ENCODE results near the gene GMIP.
"Not testable (repeated sequence)": the region's sequence is repeated elsewhere in the genome, so short reads cannot be mapped to it uniquely, and the experiment has no call there.

GMIP gene

GRCh38 chr19:19618219-19619051, 25.0 kb downstream of the GMIP start, which contains the start of gene PBX4:
TSS of gene PBX4 (minus strand) at chr19:19618687. CDS start at chr19:19618629, 58 bp downstream.
- no peak for TF ChIP-seq CTCF (conservative IDR thresholded peaks at IDR 0.05; ENCODE audit: low read depth, low read length)
- peak within 1 kb of the TSS; percentile 51 for H3K4me3 ChIP-seq (ENCODE audit: low read length)
- peak; percentile 49 for DNase-seq (ENCODE audit: low read depth)

GRCh38 chr19:19615086-19615485, 28.4 kb downstream of the GMIP start:
- TF ChIP-seq CTCF (conservative IDR thresholded peaks at IDR 0.05; ENCODE audit: low read depth, low read length) = no peak
- DNase-seq (ENCODE audit: low read depth) = no peak
- no peak overlapping the region for H3K4me3 ChIP-seq (ENCODE audit: low read length)

GRCh38 chr19:19613506-19613905, 30.0 kb downstream of the GMIP start:
- H3K4me3 ChIP-seq (ENCODE audit: low read length) = no peak overlapping the region
- no peak for TF ChIP-seq CTCF (conservative IDR thresholded peaks at IDR 0.05; ENCODE audit: low read depth, low read length)
- peak; percentile 20 for DNase-seq (ENCODE audit: low read depth)

- H3K4me3 ChIP-seq (ENCODE audit: low read length) = no peak overlapping the region
- no peak for TF ChIP-seq CTCF (conservative IDR thresholded peaks at IDR 0.05; ENCODE audit: low read depth, low read length)
- DNase-seq (ENCODE audit: low read depth) = peak; percentile 77
Measured at GRCh38 chr19:19610376-19611202, 32.9 kb downstream of the GMIP start.

- H3K4me3 ChIP-seq (ENCODE audit: low read length); DNase-seq (ENCODE audit: low read depth): not testable (repeated sequence)
Measured at GRCh38 chr19:19606686-19607085, 36.8 kb downstream of the GMIP start.

- H3K4me3 ChIP-seq (ENCODE audit: low read length) = no peak overlapping the region
- no peak for DNase-seq (ENCODE audit: low read depth)
- TF ChIP-seq CTCF (conservative IDR thresholded peaks at IDR 0.05; ENCODE audit: low read depth, low read length) = no peak
Measured at GRCh38 chr19:19606021-19606420, 37.4 kb downstream of the GMIP start.

- no peak overlapping the region for H3K4me3 ChIP-seq (ENCODE audit: low read length)
- no peak for TF ChIP-seq CTCF (conservative IDR thresholded peaks at IDR 0.05; ENCODE audit: low read depth, low read length)
Measured at GRCh38 chr19:19602713-19603324, 40.6 kb downstream of the GMIP start.

More at GRCh38 chr19:19602713-19603324, 40.6 kb downstream of the GMIP start:
- DNase-seq (ENCODE audit: low read depth) = no peak
